ENCODE data around the gene NDEL1. TPM values are rescaled to one million over a fixed set of nuclear protein-coding genes. Genes with fewer than 3 reads are reported as not detected.

NDEL1 gene
- total RNA-seq, 1 experiment from 2014 or later: 95.3 TPM

DNA sequence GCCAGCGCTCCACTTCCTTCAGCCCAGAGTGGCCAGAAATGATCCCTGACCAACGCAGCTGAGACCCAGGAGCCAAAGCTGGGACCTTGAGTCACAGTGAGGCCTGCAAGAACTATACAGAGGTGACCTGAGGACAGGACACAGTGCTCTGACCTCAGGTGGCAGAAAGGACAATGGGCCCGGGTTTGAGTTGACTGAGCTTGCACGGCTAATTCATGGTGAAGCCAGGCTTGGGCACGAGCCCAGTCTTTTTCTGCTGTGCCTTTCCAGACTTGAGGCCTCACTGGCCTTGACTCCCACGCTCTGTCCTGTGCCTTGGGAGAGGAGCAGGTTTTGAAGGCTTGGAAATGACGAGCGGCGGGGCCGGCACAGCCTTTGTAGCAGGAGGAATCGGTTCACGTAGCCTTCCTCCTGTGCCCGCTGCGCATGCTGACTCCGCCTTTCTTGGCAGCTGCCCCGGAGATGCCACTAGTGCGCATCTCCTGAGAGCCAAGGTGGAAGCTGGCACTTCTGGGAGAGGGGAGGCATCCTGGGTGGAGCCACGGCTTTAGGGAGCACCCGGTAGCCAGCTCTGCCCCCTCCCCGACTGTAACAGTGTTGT, 34.9 kb downstream of the NDEL1 start:
- H3K9me3 Mint-ChIP-seq (ENCODE audit: unreplicated experiment): no peaks in the 10 kb centered on the region
- BruUV-seq (replicated peaks): no TSS peak
- TF ChIP-seq, protein P1, sequence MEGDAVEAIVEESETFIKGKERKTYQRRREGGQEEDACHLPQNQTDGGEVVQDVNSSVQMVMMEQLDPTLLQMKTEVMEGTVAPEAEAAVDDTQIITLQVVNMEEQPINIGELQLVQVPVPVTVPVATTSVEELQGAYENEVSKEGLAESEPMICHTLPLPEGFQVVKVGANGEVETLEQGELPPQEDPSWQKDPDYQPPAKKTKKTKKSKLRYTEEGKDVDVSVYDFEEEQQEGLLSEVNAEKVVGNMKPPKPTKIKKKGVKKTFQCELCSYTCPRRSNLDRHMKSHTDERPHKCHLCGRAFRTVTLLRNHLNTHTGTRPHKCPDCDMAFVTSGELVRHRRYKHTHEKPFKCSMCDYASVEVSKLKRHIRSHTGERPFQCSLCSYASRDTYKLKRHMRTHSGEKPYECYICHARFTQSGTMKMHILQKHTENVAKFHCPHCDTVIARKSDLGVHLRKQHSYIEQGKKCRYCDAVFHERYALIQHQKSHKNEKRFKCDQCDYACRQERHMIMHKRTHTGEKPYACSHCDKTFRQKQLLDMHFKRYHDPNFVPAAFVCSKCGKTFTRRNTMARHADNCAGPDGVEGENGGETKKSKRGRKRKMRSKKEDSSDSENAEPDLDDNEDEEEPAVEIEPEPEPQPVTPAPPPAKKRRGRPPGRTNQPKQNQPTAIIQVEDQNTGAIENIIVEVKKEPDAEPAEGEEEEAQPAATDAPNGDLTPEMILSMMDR (IDR thresholded peaks at IDR 0.05; ENCODE audit: unreplicated experiment): no peak
- no peak for DNase-seq (ENCODE audit: unreplicated experiment)
- H3K4me1 Mint-ChIP-seq (ENCODE audit: insufficient read depth, unreplicated experiment): peaks cover under 1% of the 10 kb centered on the region
- no peak overlapping the region for H3K4me3 Mint-ChIP-seq (ENCODE audit: unreplicated experiment)
- peaks cover 81% of the 10 kb centered on the region for H3K36me3 Mint-ChIP-seq (ENCODE audit: insufficient read depth, unreplicated experiment)
- H3K27ac Mint-ChIP-seq (ENCODE audit: low read depth, unreplicated experiment): no peak overlapping the region
- no peaks in the 10 kb centered on the region for H3K27me3 Mint-ChIP-seq (ENCODE audit: insufficient read depth, unreplicated experiment)
- intact Hi-C loops (cut with micrococcal nuclease): no loop called here
- ChIA-PET POLR2A (interaction anchor here (0.9 kb wide), 1 partner anchor 87 kb away, joined by 3 read pairs; no protein-coding TSS in a partner anchor), CTCF (interaction anchor here (1.3 kb wide), 1 partner anchor 276 kb away, joined by 6 read pairs; no protein-coding TSS in a partner anchor)

DNA sequence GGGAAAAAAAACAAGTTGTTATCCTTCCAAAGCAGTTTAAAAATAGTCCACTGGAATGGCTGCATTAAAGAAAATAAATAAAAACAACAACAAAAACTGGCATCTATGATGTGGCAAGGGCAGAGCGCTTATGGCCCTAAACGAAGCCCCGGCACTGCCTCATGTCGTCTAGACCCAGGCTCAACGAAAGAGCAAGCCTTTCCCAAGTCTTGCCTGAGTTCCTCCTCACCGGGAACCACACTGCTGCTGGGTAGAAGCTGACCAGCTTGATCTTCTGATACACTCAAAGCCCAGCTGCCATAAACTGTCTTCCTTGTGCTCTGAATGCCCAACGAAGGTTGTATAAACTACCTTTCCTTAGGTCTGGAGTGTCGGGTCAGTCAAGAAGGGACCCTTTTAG, 37.0 kb downstream of the NDEL1 start:
- Mint-ChIP-seq H3K27ac (ENCODE audit: low read depth, unreplicated experiment) (no peak overlapping the region), H3K4me1 (ENCODE audit: insufficient read depth, unreplicated experiment) (no peaks in the 10 kb centered on the region), H3K4me3 (ENCODE audit: unreplicated experiment) (no peak overlapping the region), H3K36me3 (ENCODE audit: insufficient read depth, unreplicated experiment) (peaks cover 83% of the 10 kb centered on the region), H3K27me3 (ENCODE audit: insufficient read depth, unreplicated experiment) (no peaks in the 10 kb centered on the region), H3K9me3 (ENCODE audit: unreplicated experiment) (no peaks in the 10 kb centered on the region)
- TF ChIP-seq, protein P1 (IDR thresholded peaks at IDR 0.05; ENCODE audit: unreplicated experiment): no peak
- BruUV-seq (replicated peaks): no TSS peak
- CTCF ChIA-PET: interaction anchor here (1.1 kb wide), 1 partner anchor 33 kb away, joined by 3 read pairs; no protein-coding TSS in a partner anchor
- POLR2A ChIA-PET: no interaction called here
- DNase-seq (ENCODE audit: unreplicated experiment): no peak
- intact Hi-C loops (cut with micrococcal nuclease): no loop called here

DNA sequence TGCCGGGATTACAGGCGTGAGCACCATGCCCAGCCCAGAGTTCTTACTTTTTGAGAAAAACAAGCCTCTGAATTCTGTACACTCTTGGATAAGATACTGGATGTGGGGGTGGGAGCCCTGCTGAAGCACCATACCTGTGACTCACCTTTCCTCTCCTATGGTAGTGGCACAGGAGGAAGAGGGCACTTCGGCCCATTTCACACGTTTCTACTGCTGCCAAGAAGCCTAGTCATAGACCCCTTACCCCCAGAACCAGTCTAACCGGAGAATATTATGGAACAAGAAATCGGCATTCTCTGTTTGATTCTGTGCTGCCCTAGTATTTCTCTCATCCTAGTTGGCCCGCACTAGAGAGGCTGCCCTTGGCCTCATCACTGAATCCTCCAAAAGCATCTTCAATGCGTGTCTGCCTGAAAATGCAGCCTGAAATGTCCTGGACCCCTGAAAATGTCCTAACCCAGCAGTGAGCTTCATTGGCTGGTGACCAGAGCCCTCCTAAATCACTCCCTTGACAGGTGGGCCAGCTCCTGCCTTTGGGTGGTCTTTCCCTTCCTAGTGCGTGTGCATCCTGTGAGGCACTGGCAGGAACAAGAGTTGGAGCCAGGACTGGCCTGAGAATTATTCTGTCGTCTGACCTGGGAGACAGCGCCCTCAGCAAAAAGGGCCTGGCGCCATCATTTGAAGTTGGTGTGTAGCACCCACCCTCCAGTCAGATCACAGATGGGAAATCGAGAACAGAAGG, 37.9 kb downstream of the NDEL1 start:
- Mint-ChIP-seq H3K27ac (ENCODE audit: low read depth, unreplicated experiment) (no peak overlapping the region), H3K4me3 (ENCODE audit: unreplicated experiment) (no peak overlapping the region), H3K36me3 (ENCODE audit: insufficient read depth, unreplicated experiment) (peaks cover 83% of the 10 kb centered on the region), H3K4me1 (ENCODE audit: insufficient read depth, unreplicated experiment) (no peaks in the 10 kb centered on the region), H3K9me3 (ENCODE audit: unreplicated experiment) (no peaks in the 10 kb centered on the region), H3K27me3 (ENCODE audit: insufficient read depth, unreplicated experiment) (no peaks in the 10 kb centered on the region)
- intact Hi-C loops (cut with micrococcal nuclease): no loop called here
- no TSS peak for BruUV-seq (replicated peaks)
- no peak for DNase-seq (ENCODE audit: unreplicated experiment)
- ChIA-PET POLR2A (interaction anchor here (0.7 kb wide), 1 partner anchor 21 kb away, joined by 3 read pairs; no protein-coding TSS in a partner anchor), CTCF (interaction anchor here (1.0 kb wide), 2 partner anchors 14 to 20 kb away, joined by 3 to 6 read pairs; no protein-coding TSS in a partner anchor)
- TF ChIP-seq, protein P1 (IDR thresholded peaks at IDR 0.05; ENCODE audit: unreplicated experiment): no peak

GRCh38 chr17:8474826-8475225, 39.1 kb downstream of the NDEL1 start:
- DNase-seq (ENCODE audit: unreplicated experiment): no peak
- POLR2A ChIA-PET: interaction anchor here (0.6 kb wide), 1 partner anchor 204 kb away, joined by 3 read pairs; no protein-coding TSS in a partner anchor

More at GRCh38 chr17:8474826-8475225, 39.1 kb downstream of the NDEL1 start:
- Mint-ChIP-seq H3K9me3 (ENCODE audit: unreplicated experiment) (no peaks in the 10 kb centered on the region), H3K27ac (ENCODE audit: low read depth, unreplicated experiment) (no peak overlapping the region), H3K36me3 (ENCODE audit: insufficient read depth, unreplicated experiment) (peaks cover 84% of the 10 kb centered on the region), H3K27me3 (ENCODE audit: insufficient read depth, unreplicated experiment) (no peaks in the 10 kb centered on the region), H3K4me1 (ENCODE audit: insufficient read depth, unreplicated experiment) (no peaks in the 10 kb centered on the region), H3K4me3 (ENCODE audit: unreplicated experiment) (no peak overlapping the region)
- TF ChIP-seq, protein P1 (IDR thresholded peaks at IDR 0.05; ENCODE audit: unreplicated experiment): no peak
- BruUV-seq (replicated peaks): no TSS peak
- intact Hi-C loops (cut with micrococcal nuclease): no loop called here
- CTCF ChIA-PET: no interaction called here
